Measurements from ENCODE around the gene ANKRD12. TPM values are rescaled to one million over a fixed set of nuclear protein-coding genes. Genes with fewer than 3 reads are reported as not detected.

Gene ANKRD12
- total RNA-seq, 1 donor from 2014 or later: 125 TPM

DNA sequence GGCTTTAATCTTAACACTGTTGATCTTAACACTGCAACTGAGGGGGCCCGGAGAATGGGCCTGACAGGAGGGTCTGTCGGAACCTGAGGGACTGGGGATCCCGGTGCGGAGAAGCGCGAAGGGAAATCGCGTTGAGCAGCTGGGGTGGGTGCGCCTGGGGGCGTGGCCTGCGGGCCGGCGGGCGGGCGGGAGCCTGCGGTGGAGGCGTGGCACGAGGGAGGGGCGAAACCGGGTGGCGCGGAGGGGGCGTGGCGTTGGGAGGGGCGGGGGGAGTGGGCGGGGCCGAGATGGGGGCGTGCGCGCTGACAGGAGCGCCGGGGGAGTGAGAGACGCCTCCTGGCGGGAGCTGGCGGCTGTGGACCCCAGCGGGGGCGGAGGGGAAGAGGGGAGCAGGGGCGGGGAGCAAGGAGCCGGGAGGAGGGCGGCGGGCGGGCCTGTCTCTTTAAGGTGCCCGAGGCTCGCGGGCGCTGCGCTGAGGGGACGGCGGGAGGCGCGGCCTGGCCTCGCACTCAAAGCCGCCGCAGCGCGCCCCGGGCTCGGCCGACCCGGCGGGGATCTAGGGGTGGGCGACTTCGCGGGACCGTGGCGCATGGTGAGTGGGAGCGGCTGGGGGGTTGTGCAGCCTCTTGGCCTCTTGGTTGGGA lies 197.9 kb downstream of the ANKRD12 start, which contains the start of gene TWSG1:
TWSG1 (plus strand) TSS at position 445 of the 644 bp plus-strand sequence. CDS start 2,457 bp downstream, outside the sequence.
- DNase-seq (peak; percentile 86), ATAC-seq (ENCODE audit: low read depth) (peak; percentile 94)
- POLR2A ChIA-PET: interaction anchor here (0.6 to 1.6 kb wide), 9 partner anchors 41 to 580 kb away, joined by 3 to 7 read pairs (median 5); partner anchors contain the start of genes ANKRD12, RALBP1 and VAPA
- Mint-ChIP-seq H3K27me3 (no peaks in the 10 kb centered on the region), H3K27ac (peak within 1 kb of the TSS; percentile 60), H3K4me3 (peak within 1 kb of the TSS; percentile 89), H3K4me1 (peaks cover 20% of the 10 kb centered on the region), H3K36me3 (ENCODE audit: low read depth) (no peaks in the 10 kb centered on the region), H3K9me3 (no peaks in the 10 kb centered on the region)
- TF ChIP-seq, protein P1, sequence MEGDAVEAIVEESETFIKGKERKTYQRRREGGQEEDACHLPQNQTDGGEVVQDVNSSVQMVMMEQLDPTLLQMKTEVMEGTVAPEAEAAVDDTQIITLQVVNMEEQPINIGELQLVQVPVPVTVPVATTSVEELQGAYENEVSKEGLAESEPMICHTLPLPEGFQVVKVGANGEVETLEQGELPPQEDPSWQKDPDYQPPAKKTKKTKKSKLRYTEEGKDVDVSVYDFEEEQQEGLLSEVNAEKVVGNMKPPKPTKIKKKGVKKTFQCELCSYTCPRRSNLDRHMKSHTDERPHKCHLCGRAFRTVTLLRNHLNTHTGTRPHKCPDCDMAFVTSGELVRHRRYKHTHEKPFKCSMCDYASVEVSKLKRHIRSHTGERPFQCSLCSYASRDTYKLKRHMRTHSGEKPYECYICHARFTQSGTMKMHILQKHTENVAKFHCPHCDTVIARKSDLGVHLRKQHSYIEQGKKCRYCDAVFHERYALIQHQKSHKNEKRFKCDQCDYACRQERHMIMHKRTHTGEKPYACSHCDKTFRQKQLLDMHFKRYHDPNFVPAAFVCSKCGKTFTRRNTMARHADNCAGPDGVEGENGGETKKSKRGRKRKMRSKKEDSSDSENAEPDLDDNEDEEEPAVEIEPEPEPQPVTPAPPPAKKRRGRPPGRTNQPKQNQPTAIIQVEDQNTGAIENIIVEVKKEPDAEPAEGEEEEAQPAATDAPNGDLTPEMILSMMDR (IDR thresholded peaks at IDR 0.05): no peak
- CTCF ChIA-PET: interaction anchor here (1.0 kb wide), 1 partner anchor 261 kb away, joined by 3 read pairs; no protein-coding TSS in a partner anchor
- intact Hi-C loops (cut with micrococcal nuclease): loop anchor here (1.0 to 10.0 kb wide), 10 partner anchors 70 to 1190 kb away; partner anchors contain the start of genes ANKRD12, NAPG, NDUFV2 and RAB12

DNA sequence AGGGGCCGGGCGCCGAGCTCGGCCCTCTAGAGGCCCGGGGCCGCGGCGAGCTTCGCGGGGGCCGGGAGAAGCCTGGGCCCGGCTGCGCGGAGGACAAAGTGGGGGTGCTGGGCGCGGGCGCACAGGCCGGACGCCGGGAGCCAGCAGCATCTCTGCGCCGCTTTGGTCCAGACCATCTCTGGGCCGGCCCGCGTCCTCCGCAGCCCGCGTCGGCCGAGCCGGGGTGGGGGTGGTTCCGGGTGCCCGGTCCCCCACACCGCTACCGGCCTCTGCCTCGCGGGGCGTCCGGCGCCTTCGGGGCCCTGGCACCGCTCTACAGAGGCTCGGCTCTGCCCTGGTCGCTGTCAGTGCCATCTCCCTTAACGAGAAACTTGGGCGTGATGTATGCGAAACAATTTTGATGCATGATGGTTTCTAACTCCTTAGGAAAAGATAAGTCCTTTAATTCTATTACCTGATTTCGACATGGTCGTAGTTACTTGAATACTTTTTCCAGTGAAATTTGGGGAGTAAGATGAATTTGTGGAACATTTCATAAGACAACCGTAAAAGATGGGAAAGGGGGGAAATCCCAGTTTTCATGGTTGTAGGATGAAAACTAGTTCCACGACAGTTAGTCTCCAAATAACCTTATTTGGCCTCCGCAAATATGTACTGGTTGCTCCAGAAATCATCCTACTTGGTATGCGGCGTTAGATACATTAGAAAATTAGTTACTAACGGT lies 198.6 kb downstream of the ANKRD12 start:
- POLR2A ChIA-PET: interaction anchor here (1.3 to 1.6 kb wide), 3 partner anchors 140 to 579 kb away, joined by 5 to 7 read pairs (median 6); partner anchors contain the start of genes ANKRD12, RALBP1 and VAPA
- CTCF ChIA-PET: interaction anchor here (1.0 kb wide), 1 partner anchor 262 kb away, joined by 3 read pairs; no protein-coding TSS in a partner anchor
- intact Hi-C loops (cut with micrococcal nuclease): loop anchor here (1.0 to 10.0 kb wide), 11 partner anchors 70 to 1190 kb away; partner anchors contain the start of genes ANKRD12, NAPG, NDUFV2 and RAB12
- TF ChIP-seq, protein P1 (IDR thresholded peaks at IDR 0.05): no peak
- H3K36me3 Mint-ChIP-seq (ENCODE audit: low read depth): no peaks in the 10 kb centered on the region
- ATAC-seq (ENCODE audit: low read depth): peak; percentile 34
- peaks cover 20% of the 10 kb centered on the region for H3K4me1 Mint-ChIP-seq
- no peak overlapping the region for H3K27ac Mint-ChIP-seq
- H3K27me3 Mint-ChIP-seq: no peaks in the 10 kb centered on the region
- no peak for DNase-seq
- H3K9me3 Mint-ChIP-seq: no peaks in the 10 kb centered on the region
- peak overlapping the region; percentile 79 for H3K4me3 Mint-ChIP-seq

Other genes with a start within 250 kb of the ANKRD12 start
- 168 and 169 TPM in 2 replicates for gene NDUFV2, start 34.1 kb upstream of the ANKRD12 start, total RNA-seq
- gene TWSG1, start 198.0 kb downstream of the ANKRD12 start, total RNA-seq: 4.1 and 4.8 TPM in 2 replicates

Data from activated B cell treated with CpG ODN at 0.5 μM for 24 hours (primary cell).